Measurements from ENCODE around the gene IL19. TPM values are rescaled to one million over a fixed set of nuclear protein-coding genes. Genes with fewer than 3 reads are reported as not detected.

Gene IL19
- total RNA-seq, 1 experiment from 2014 or later = not detected

DNA sequence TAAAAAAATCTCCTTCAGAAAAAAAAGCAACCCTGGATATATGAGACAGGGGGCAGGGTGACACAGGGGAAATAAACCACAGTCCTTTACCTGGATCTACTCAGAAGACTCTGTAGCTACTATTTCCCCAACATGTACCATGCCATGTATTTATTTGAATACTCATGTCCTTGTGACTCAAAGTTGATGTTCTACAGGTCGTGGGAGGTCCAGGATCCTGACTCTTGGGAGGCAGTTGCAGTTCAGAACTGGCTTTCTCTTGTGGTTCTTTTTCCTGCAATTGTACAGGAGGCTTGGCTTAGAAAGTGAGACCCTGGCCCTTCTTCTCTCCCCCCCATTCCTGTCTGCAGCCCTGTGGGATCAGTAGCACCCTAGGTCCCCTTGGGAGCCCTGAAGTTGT lies 120.8 kb downstream of the IL19 start:
- H3K9me3 Mint-ChIP-seq (ENCODE audit: unreplicated experiment) = no peaks in the 10 kb centered on the region
- peaks cover 91% of the 10 kb centered on the region for H3K4me1 Mint-ChIP-seq (ENCODE audit: insufficient read depth, unreplicated experiment)
- no TSS peak for BruUV-seq (replicated peaks)
- intact Hi-C loops (cut with micrococcal nuclease) = loop anchor here (10.0 kb wide), 1 partner anchor 433 kb away; the partner anchor contains the start of gene CD55
- DNase-seq (ENCODE audit: unreplicated experiment) = peak; percentile 59
- H3K4me3 Mint-ChIP-seq (ENCODE audit: unreplicated experiment) = peak overlapping the region; percentile 45
- H3K27ac Mint-ChIP-seq (ENCODE audit: low read depth, unreplicated experiment) = peak overlapping the region; percentile 95
- ChIA-PET POLR2A (interaction anchor here (0.6 to 12.1 kb wide), 5 partner anchors 9 to 182 kb away, joined by 3 to 271 read pairs (median 7); partner anchors contain the start of gene IL20), CTCF (interaction anchor here (0.5 to 7.4 kb wide), 5 partner anchors 16 to 165 kb away, joined by 3 to 72 read pairs (median 25); partner anchors contain the start of gene IL20)
- H3K36me3 Mint-ChIP-seq (ENCODE audit: insufficient read depth, unreplicated experiment) = peaks cover 6% of the 10 kb centered on the region
- no peak for TF ChIP-seq CTCF (IDR thresholded peaks at IDR 0.05; ENCODE audit: unreplicated experiment)
- no peaks in the 10 kb centered on the region for H3K27me3 Mint-ChIP-seq (ENCODE audit: insufficient read depth, unreplicated experiment)

Other genes with a start within 250 kb of the IL19 start
- gene EIF2D, start 158.3 kb upstream of the IL19 start, total RNA-seq (2022) = 110 and 116 TPM in 2 replicates
- gene DYRK3, start 135.2 kb upstream of the IL19 start, total RNA-seq (2022) = 45.4 and 58.5 TPM in 2 replicates
- 142 and 178 TPM in 2 replicates for gene MAPKAPK2, start 85.9 kb upstream of the IL19 start, total RNA-seq (2022)
- gene IL10, start 1.7 kb downstream of the IL19 start, total RNA-seq (2022) = not detected in 2 replicates
- gene IL20, start 94.8 kb downstream of the IL19 start, total RNA-seq (2022) = not detected in 2 replicates
- 0.58 and 1.1 TPM in 2 replicates for gene IL24, start 126.7 kb downstream of the IL19 start, total RNA-seq (2022)
- gene FCMR, start 151.2 kb downstream of the IL19 start, total RNA-seq (2022) = 10.1 and 18.0 TPM in 2 replicates
- gene PIGR, start 175.7 kb downstream of the IL19 start, total RNA-seq (2022) = not detected in 2 replicates
- gene FCAMR, start 199.7 kb downstream of the IL19 start, total RNA-seq (2022) = not detected in 2 replicates